Activated naive CD8-positive, alpha-beta T cell (primary cell): ENCODE data around the gene INSR.
"Not testable (repeated sequence)": the region's sequence is repeated elsewhere in the genome, so short reads cannot be mapped to it uniquely, and the experiment has no call there.

Source experiments
- H3K27ac Mint-ChIP-seq: one replicate; pipeline ENCODE4 v1.8.0; 2021; ENCODE audit warnings: mixed read lengths
- H3K27me3 Mint-ChIP-seq: one replicate; pipeline ENCODE4 v1.8.0; 2021; ENCODE audit warnings: mixed read lengths
- H3K36me3 Mint-ChIP-seq: one replicate; pipeline ENCODE4 v1.8.0; 2021; ENCODE audit warnings: mixed read lengths
- H3K4me1 Mint-ChIP-seq: one replicate; pipeline ENCODE4 v1.8.0; 2021; ENCODE audit warnings: low read depth, mixed read lengths
- H3K4me3 Mint-ChIP-seq: one replicate; pipeline ENCODE4 v1.8.0; 2021; ENCODE audit warnings: mild to moderate bottlenecking, mixed read lengths
- H3K9me3 Mint-ChIP-seq: one replicate; pipeline ENCODE4 v1.8.0; 2021; ENCODE audit warnings: low read depth, mixed read lengths

The INSR gene

DNA sequence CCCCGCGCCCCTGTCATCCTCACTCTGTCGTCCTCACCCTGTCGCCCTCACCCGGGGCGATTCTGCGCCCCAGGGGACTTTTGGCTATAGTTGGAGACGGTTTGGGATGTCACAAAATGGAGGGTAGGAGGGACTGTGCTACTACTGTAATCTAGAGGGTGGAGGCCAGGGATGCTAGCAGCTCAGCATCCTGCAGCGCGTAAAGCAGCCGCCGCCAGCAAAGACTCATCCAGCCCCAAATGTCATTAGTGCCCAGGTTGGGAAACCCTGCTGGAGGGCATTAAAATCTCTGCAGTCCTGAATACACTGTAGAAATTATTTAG is 224.3 kb downstream of the INSR start:
- H3K4me3 Mint-ChIP-seq: peak overlapping the region; percentile 95
- H3K9me3 Mint-ChIP-seq: no peaks in the 10 kb centered on the region
- H3K4me1 Mint-ChIP-seq: peaks cover 25% of the 10 kb centered on the region
- peaks cover 4% of the 10 kb centered on the region for H3K36me3 Mint-ChIP-seq
- H3K27me3 Mint-ChIP-seq: no peaks in the 10 kb centered on the region
- peak overlapping the region; percentile 80 for H3K27ac Mint-ChIP-seq

DNA sequence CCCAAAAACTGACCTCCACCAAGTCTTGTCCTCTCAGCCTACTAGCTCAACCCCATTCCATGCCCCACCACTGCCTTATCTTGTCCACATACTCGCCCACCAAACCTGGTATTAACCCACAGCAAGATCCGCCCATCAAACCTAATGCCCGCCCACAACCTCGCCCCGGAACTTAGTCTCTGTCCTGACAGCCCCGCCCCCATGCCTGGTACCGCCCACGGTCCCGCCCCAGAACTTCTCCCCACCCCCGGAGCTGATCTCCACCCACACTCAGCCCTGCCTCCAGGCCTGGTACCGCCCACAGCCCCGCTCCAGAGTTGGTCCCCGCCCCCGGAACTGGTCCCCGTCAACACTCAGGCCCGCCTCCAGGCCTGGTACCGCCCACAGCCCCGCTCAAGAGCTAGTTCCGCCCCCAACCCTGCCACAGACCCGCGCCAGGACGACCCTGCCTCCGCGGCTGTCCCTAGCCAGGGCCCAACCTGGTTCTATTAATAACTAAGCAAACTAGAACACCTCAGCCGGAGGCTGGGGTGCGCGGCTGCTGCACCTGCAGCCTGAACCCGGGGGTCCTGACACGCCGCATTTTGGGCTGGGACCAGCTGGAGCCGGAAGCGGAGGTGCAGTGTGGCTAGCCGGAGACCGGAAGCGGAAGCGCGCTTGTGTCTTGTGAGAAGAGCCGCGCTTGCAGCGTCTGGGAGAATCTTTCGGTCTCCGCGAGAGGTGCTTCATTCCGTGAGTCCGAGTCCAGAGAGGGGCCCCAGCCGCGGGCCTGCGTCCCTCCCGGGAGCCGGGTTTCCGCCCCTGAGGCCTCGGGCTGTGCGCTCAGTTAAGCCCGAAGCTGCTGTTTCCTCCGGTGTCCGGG is 224.9 kb downstream of the INSR start, which contains the start of gene ZNF557:
Gene ZNF557, plus strand, starts transcription at position 662 of the 862 bp plus-strand sequence. CDS start 5,372 bp downstream, outside the sequence.
- Mint-ChIP-seq H3K27me3 (no peaks in the 10 kb centered on the region), H3K9me3 (no peaks in the 10 kb centered on the region)

GRCh38 chr19:7068599-7068998 is 225.6 kb downstream of the INSR start:
- Mint-ChIP-seq H3K36me3 (no peaks in the 10 kb centered on the region), H3K4me3 (peak overlapping the region; percentile 95), H3K4me1 (peaks cover 22% of the 10 kb centered on the region), H3K9me3 (no peaks in the 10 kb centered on the region), H3K27me3 (no peaks in the 10 kb centered on the region), H3K27ac (peak overlapping the region; percentile 95)

More for the DNA sequence above, 224.9 kb downstream of the INSR start, which contains the start of gene ZNF557:
- H3K4me3 Mint-ChIP-seq: peak within 1 kb of the TSS; percentile 95
- peak within 1 kb of the TSS; percentile 95 for H3K27ac Mint-ChIP-seq
- H3K36me3 Mint-ChIP-seq: peaks cover 2% of the 10 kb centered on the region
- H3K4me1 Mint-ChIP-seq: peaks cover 22% of the 10 kb centered on the region

DNA sequence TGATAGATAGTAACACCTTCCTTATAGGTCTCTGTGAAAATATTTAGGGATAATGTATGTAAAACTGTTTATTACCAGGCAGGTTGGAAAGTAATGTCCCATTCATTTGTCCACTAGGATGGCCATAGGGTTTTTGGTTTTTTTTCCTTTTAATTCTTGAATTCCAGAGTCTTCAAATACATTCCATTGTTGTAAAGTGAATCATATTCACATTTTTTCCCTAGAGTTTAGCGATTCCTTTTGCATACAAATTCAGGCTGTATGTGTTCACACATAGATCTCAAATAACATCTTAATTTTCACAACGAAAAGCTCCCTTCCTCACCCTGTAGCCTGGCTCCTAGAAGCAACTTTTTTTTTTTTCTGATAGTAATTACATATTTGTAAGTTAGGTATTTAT is 226.5 kb downstream of the INSR start:
- Mint-ChIP-seq H3K27ac (no peak overlapping the region), H3K4me3 (no peak overlapping the region), H3K36me3 (no peaks in the 10 kb centered on the region), H3K27me3 (no peaks in the 10 kb centered on the region), H3K4me1 (peaks cover 22% of the 10 kb centered on the region), H3K9me3 (no peaks in the 10 kb centered on the region)

GRCh38 chr19:7067122-7067521 is 227.1 kb downstream of the INSR start:
- not testable (repeated sequence) for H3K27me3 Mint-ChIP-seq, H3K36me3 Mint-ChIP-seq, H3K4me3 Mint-ChIP-seq, H3K9me3 Mint-ChIP-seq, H3K27ac Mint-ChIP-seq
- H3K4me1 Mint-ChIP-seq: peaks cover 17% of the 10 kb centered on the region

DNA sequence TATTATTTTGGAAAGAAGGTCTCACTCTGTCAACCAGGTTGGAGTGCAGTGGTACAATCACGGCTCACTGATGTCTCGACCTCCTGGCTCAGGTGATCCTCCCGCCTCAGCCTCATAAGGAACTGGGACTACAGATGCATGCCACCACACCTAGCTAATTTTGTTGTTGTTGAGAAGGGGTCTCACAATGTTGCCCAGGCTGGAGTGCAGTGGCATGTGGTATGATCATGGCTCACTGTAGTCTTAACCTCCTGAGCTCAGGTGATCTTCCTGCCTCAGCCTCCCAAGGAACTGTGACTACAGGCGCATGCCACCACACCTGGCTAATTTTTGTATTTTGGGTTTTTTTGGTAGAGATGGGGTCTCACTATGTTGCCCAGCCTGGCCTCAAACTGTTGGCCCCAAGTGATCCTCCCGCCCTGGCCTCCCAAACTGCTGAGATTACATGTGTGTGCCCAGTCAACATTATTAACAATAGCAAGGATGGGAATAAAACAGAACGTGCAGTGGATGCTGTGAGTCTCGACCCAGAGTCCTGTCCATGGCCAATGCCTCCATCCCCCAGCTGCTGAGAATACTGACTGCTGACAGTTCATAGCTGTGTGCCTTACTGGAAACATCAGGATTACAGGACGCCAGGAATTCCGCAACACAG is 230.3 kb downstream of the INSR start:
- no peak overlapping the region for H3K4me3 Mint-ChIP-seq
- H3K27ac Mint-ChIP-seq: no peak overlapping the region
- H3K36me3 Mint-ChIP-seq: no peaks in the 10 kb centered on the region

GRCh38 chr19:7063339-7063738 is 230.9 kb downstream of the INSR start:
- Mint-ChIP-seq H3K27ac (no peak overlapping the region), H3K9me3 (no peaks in the 10 kb centered on the region), H3K27me3 (no peaks in the 10 kb centered on the region), H3K4me1 (peaks cover 1% of the 10 kb centered on the region), H3K4me3 (no peak overlapping the region), H3K36me3 (no peaks in the 10 kb centered on the region)

More for the DNA sequence above, 230.3 kb downstream of the INSR start:
- Mint-ChIP-seq H3K4me1 (peaks cover 4% of the 10 kb centered on the region), H3K9me3 (no peaks in the 10 kb centered on the region), H3K27me3 (no peaks in the 10 kb centered on the region)
